GM23338 (cell line): Measurements from ENCODE around the gene ZBTB9. TPM values are rescaled to one million over a fixed set of nuclear protein-coding genes. Genes with fewer than 3 reads are reported as not detected.

Experiments used
- ATAC-seq: fragments of 200-7000 bp; cut with Tn5 transposase; 3 replicates; pipeline ENCODE4 v1.9.1; 2020
- DNase-seq: peaks from one replicate; pipeline ENCODE4 v3.0.0-alpha.2; 2015; ENCODE audit warnings: low spot score
- H2AFZ ChIP-seq: fragments of 200-600 bp; sonication (generic); 2 replicates; pipeline ENCODE4 v1.8.0; 2016; ENCODE audit warnings: antibody characterized with exemption, mild to moderate bottlenecking, moderate library complexity
- H3F3A ChIP-seq: fragments of 200-600 bp; sonication (generic); replicated peaks from 2 replicates; pipeline ENCODE4 v1.8.0; 2017; ENCODE audit warnings: antibody characterized with exemption, mixed run types, low read depth
- H3K27ac ChIP-seq: fragments of 200-600 bp; sonication (generic); 2 replicates; pipeline ENCODE4 v1.6.1; 2016; ENCODE audit warnings: low read depth
- H3K27me3 ChIP-seq: fragments of 200-600 bp; sonication (generic); 2 replicates; pipeline ENCODE4 v1.8.0; 2016; ENCODE audit warnings: mild to moderate bottlenecking, mixed run types, moderate library complexity; ENCODE audit not compliant: insufficient read depth
- H3K36me3 ChIP-seq: fragments of 200-600 bp; sonication (generic); 2 replicates; pipeline ENCODE4 v1.8.0; 2016; ENCODE audit warnings: mild to moderate bottlenecking; ENCODE audit not compliant: insufficient read depth
- H3K4me1 ChIP-seq: fragments of 200-600 bp; sonication (generic); 2 replicates; pipeline ENCODE4 v1.8.0; 2016; ENCODE audit warnings: mild to moderate bottlenecking, moderate library complexity; ENCODE audit not compliant: insufficient read depth
- H3K4me2 ChIP-seq: fragments of 200-600 bp; sonication (generic); 2 replicates; pipeline ENCODE4 v1.7.1; 2017; ENCODE audit warnings: mixed run types
- H3K4me3 ChIP-seq: fragments of 200-600 bp; sonication (generic); 2 replicates; pipeline ENCODE4 v1.6.1; 2016; ENCODE audit warnings: mixed run types
- H3K79me2 ChIP-seq: fragments of 200-600 bp; sonication (generic); replicated peaks from 2 replicates; pipeline ENCODE4 v1.8.0; 2017; ENCODE audit warnings: mild to moderate bottlenecking; ENCODE audit not compliant: insufficient read depth
- H3K9me2 ChIP-seq: fragments of 200-600 bp; sonication (generic); 2 replicates; pipeline ENCODE4 v1.8.0; 2017; ENCODE audit not compliant: insufficient read depth
- H4K20me1 ChIP-seq: fragments of 200-600 bp; sonication (generic); replicated peaks from 2 replicates; pipeline ENCODE4 v1.8.0; 2017; ENCODE audit warnings: mild to moderate bottlenecking; ENCODE audit not compliant: insufficient read depth
- H3K27ac Mint-ChIP-seq: 2 replicates; pipeline ENCODE4 v1.8.0; 2020; ENCODE audit warnings: inconsistent platforms, mild to moderate bottlenecking, moderate library complexity, mixed read lengths
- H3K27me3 Mint-ChIP-seq: 3 replicates; pipeline ENCODE4 v1.8.0; 2022; ENCODE audit warnings: low read depth, mild to moderate bottlenecking, moderate library complexity, mixed read lengths, inconsistent platforms; ENCODE audit not compliant: insufficient read depth, poor library complexity
- H3K36me3 Mint-ChIP-seq: 3 replicates; pipeline ENCODE4 v1.8.0; 2021; ENCODE audit warnings: low read depth, mild to moderate bottlenecking, inconsistent platforms, moderate library complexity, mixed read lengths
- H3K4me1 Mint-ChIP-seq: 3 replicates; pipeline ENCODE4 v1.8.0; 2020; ENCODE audit warnings: mild to moderate bottlenecking, inconsistent platforms, mixed read lengths
- H3K4me3 Mint-ChIP-seq: 3 replicates; pipeline ENCODE4 v1.8.0; 2021; ENCODE audit warnings: moderate library complexity, mild to moderate bottlenecking, inconsistent platforms, mixed read lengths
- H3K9me3 Mint-ChIP-seq: 3 replicates; pipeline ENCODE4 v1.8.0; 2020; ENCODE audit warnings: moderate library complexity, mild to moderate bottlenecking, inconsistent platforms, mixed read lengths
- CREB1 ChIP-seq: fragments of 250-450 bp; sonication (Bioruptor Pico); IDR thresholded peaks from 2 replicates; pipeline ENCODE4 v1.5.0; 2020; ENCODE audit warnings: low read depth, mild to moderate bottlenecking, moderate library complexity
- EZH2 ChIP-seq: fragments of 200-600 bp; sonication (generic); IDR thresholded peaks from one replicate; pipeline ENCODE4 v1.8.0; 2017; ENCODE audit warnings: antibody characterized with exemption, mild to moderate bottlenecking, low read depth; ENCODE audit not compliant: unreplicated experiment
- EZH2phosphoT487 ChIP-seq: fragments of 200-600 bp; sonication (generic); IDR thresholded peaks from one replicate; pipeline ENCODE4 v1.8.1; 2018; ENCODE audit warnings: antibody characterized with exemption; ENCODE audit not compliant: unreplicated experiment
- JUNB ChIP-seq: IDR thresholded peaks from one replicate; pipeline ENCODE4 v1.6.1; 2016; ENCODE audit warnings: antibody characterized with exemption; ENCODE audit not compliant: unreplicated experiment
- STAT1 ChIP-seq: IDR thresholded peaks from one replicate; pipeline ENCODE4 v1.6.1; 2016; ENCODE audit warnings: antibody characterized with exemption; ENCODE audit not compliant: unreplicated experiment
- ZNF114 ChIP-seq: fragments of 250-450 bp; sonication (Bioruptor Pico); IDR thresholded peaks from 2 replicates; pipeline ENCODE4 v1.5.0; 2020; ENCODE audit warnings: mild to moderate bottlenecking, moderate library complexity
- ZNF331 ChIP-seq: fragments of 250-450 bp; sonication (Bioruptor Pico); IDR thresholded peaks from 2 replicates; pipeline ENCODE4 v1.5.0; 2020; ENCODE audit warnings: low read depth, mild to moderate bottlenecking, moderate library complexity
- polyA plus RNA-seq: library from polyadenylated mRNA; unstranded; fragments of >200 nt; fragmentation: Nextera tagmentation; extraction: Ambion mirVana; gene quantifications from 2 replicates; pipeline ENCODE4 v1.2.1, GENCODE V29; 2016
- total RNA-seq: library from RNA; depleted of rRNA; stranded (reverse); fragments of >200 nt; shearing (Covaris generic); gene quantifications from 2 replicates; pipeline ENCODE4 v1.2.3, GENCODE V29; 2014
- TF ChIP-seq, protein P1 (sequence below): IDR thresholded peaks from one replicate; pipeline ENCODE4 v1.6.1; 2018; ENCODE audit warnings: antibody characterized with exemption; ENCODE audit not compliant: unreplicated experiment
- TF ChIP-seq, protein P2 (sequence below), 2 experiments: fragments of 200-600 bp in 1 of 2; sonication (generic) in 1 of 2; conservative IDR thresholded peaks; 2 replicates each; pipeline versions ENCODE4 v1.5.1 to v1.6.1; 2016 to 2017; ENCODE audit warnings: antibody characterized with exemption in 2 of 2, low read depth in 2 of 2, mild to moderate bottlenecking in 2 of 2, moderate library complexity in 1 of 2
- TF ChIP-seq, protein P3 (sequence below): IDR thresholded peaks from 2 replicates; pipeline ENCODE4 v1.6.1; 2016; ENCODE audit warnings: antibody characterized with exemption

Gene ZBTB9
- total and polyA plus RNA-seq, 2 experiments from 2014 or later: 13.5 to 17.9 TPM

DNA sequence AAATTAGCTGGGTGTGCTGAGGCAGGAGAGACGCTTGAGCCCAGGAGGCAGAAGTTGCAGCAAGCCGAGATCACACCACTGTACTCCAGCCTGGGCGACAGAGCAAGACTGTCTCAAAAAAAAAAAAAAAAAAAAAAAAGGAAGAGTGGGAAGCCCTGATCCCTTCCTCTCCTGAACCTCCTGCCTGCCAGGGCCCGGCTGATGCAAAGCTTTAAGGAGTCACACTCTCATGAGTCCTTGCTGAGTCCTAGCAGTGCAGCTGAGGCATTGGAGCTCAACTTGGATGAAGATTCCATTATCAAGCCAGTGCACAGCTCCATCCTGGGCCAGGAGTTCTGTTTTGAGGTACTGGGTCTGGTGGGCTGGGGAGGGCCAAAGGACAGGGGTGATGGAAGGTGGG is 19.4 kb upstream of the ZBTB9 start:
- Mint-ChIP-seq H3K27me3 (peaks cover 20% of the 10 kb centered on the region), H3K36me3 (peaks cover 75% of the 10 kb centered on the region), H3K27ac (peak overlapping the region; percentile 74; the same call in 1 of the 2 replicates), H3K4me1 (peaks cover 44% of the 10 kb centered on the region), H3K4me3 (peak overlapping the region; percentile 28; the same call in 1 of the 3 replicates), H3K9me3 (no peaks in the 10 kb centered on the region; the same call in 2 of the 3 replicates)
- Histone ChIP-seq H3K4me1 (peaks cover 38% of the 10 kb centered on the region), H3K36me3 (peaks cover 38% of the 10 kb centered on the region), H3K79me2 (peaks cover 48% of the 10 kb centered on the region), H3F3A (peaks cover 15% of the 10 kb centered on the region; the same call in 1 of the 2 replicates), H3K4me3 (no peak overlapping the region), H3K9me2 (no peaks in the 10 kb centered on the region), H3K4me2 (no peak overlapping the region), H2AFZ (no peak overlapping the region), H3K27ac (no peak overlapping the region), H4K20me1 (peaks cover 3% of the 10 kb centered on the region; the same call in 1 of the 2 replicates), H3K27me3 (no peaks in the 10 kb centered on the region)
- TF ChIP-seq, protein P1, sequence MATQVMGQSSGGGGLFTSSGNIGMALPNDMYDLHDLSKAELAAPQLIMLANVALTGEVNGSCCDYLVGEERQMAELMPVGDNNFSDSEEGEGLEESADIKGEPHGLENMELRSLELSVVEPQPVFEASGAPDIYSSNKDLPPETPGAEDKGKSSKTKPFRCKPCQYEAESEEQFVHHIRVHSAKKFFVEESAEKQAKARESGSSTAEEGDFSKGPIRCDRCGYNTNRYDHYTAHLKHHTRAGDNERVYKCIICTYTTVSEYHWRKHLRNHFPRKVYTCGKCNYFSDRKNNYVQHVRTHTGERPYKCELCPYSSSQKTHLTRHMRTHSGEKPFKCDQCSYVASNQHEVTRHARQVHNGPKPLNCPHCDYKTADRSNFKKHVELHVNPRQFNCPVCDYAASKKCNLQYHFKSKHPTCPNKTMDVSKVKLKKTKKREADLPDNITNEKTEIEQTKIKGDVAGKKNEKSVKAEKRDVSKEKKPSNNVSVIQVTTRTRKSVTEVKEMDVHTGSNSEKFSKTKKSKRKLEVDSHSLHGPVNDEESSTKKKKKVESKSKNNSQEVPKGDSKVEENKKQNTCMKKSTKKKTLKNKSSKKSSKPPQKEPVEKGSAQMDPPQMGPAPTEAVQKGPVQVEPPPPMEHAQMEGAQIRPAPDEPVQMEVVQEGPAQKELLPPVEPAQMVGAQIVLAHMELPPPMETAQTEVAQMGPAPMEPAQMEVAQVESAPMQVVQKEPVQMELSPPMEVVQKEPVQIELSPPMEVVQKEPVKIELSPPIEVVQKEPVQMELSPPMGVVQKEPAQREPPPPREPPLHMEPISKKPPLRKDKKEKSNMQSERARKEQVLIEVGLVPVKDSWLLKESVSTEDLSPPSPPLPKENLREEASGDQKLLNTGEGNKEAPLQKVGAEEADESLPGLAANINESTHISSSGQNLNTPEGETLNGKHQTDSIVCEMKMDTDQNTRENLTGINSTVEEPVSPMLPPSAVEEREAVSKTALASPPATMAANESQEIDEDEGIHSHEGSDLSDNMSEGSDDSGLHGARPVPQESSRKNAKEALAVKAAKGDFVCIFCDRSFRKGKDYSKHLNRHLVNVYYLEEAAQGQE: no peak
- no peak for TF ChIP-seq CREB1
- TF ChIP-seq, protein P2, sequence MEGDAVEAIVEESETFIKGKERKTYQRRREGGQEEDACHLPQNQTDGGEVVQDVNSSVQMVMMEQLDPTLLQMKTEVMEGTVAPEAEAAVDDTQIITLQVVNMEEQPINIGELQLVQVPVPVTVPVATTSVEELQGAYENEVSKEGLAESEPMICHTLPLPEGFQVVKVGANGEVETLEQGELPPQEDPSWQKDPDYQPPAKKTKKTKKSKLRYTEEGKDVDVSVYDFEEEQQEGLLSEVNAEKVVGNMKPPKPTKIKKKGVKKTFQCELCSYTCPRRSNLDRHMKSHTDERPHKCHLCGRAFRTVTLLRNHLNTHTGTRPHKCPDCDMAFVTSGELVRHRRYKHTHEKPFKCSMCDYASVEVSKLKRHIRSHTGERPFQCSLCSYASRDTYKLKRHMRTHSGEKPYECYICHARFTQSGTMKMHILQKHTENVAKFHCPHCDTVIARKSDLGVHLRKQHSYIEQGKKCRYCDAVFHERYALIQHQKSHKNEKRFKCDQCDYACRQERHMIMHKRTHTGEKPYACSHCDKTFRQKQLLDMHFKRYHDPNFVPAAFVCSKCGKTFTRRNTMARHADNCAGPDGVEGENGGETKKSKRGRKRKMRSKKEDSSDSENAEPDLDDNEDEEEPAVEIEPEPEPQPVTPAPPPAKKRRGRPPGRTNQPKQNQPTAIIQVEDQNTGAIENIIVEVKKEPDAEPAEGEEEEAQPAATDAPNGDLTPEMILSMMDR (conservative IDR thresholded peaks at IDR 0.05; ENCODE audit: low read depth in 2 of 2): no peak
- no peak for TF ChIP-seq EZH2
- TF ChIP-seq STAT1: no peak
- TF ChIP-seq, protein P3, sequence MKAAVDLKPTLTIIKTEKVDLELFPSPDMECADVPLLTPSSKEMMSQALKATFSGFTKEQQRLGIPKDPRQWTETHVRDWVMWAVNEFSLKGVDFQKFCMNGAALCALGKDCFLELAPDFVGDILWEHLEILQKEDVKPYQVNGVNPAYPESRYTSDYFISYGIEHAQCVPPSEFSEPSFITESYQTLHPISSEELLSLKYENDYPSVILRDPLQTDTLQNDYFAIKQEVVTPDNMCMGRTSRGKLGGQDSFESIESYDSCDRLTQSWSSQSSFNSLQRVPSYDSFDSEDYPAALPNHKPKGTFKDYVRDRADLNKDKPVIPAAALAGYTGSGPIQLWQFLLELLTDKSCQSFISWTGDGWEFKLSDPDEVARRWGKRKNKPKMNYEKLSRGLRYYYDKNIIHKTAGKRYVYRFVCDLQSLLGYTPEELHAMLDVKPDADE: no peak
- no peak for ATAC-seq
- no peak for DNase-seq

DNA sequence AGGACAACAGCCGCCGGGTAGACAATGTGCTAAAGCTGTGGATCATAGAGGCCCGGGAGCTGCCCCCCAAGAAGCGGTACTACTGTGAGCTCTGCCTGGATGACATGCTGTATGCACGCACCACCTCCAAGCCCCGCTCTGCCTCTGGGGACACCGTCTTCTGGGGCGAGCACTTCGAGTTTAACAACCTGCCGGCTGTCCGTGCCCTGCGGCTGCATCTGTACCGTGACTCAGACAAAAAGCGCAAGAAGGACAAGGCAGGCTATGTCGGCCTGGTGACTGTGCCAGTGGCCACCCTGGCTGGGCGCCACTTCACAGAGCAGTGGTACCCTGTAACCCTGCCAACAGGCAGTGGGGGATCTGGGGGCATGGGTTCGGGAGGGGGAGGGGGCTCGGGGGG is 16.7 kb upstream of the ZBTB9 start:
- H3K36me3 ChIP-seq: peaks cover 55% of the 10 kb centered on the region
- no peak overlapping the region for H3K27ac ChIP-seq
- H3K4me1 Mint-ChIP-seq: peaks cover 30% of the 10 kb centered on the region
- no peak for TF ChIP-seq CREB1
- no peak for TF ChIP-seq ZNF331 (CRISPR knock-in tag)
- TF ChIP-seq EZH2phosphoT487: no peak
- no peak for TF ChIP-seq ZNF114 (CRISPR knock-in tag)
- no peak for TF ChIP-seq STAT1
- no peak for TF ChIP-seq JUNB

More for the DNA sequence above, 16.7 kb upstream of the ZBTB9 start:
- no peaks in the 10 kb centered on the region; the same call in 2 of the 3 replicates for H3K9me3 Mint-ChIP-seq
- H3K36me3 Mint-ChIP-seq: peaks cover 96% of the 10 kb centered on the region
- H2AFZ ChIP-seq: no peak overlapping the region
- peaks cover 6% of the 10 kb centered on the region; the same call in 1 of the 2 replicates for H3F3A ChIP-seq
- peaks cover 27% of the 10 kb centered on the region for H3K79me2 ChIP-seq
- H3K9me2 ChIP-seq: no peaks in the 10 kb centered on the region
- H3K27me3 ChIP-seq: no peaks in the 10 kb centered on the region
- H3K4me1 ChIP-seq: peaks cover 16% of the 10 kb centered on the region
- no peak overlapping the region for H3K4me3 ChIP-seq
- no peak overlapping the region for H3K27ac Mint-ChIP-seq
- no peak overlapping the region for H3K4me3 Mint-ChIP-seq
- H4K20me1 ChIP-seq: peaks cover 3% of the 10 kb centered on the region; the same call in 1 of the 2 replicates
- no peak overlapping the region for H3K4me2 ChIP-seq
- DNase-seq (no peak), ATAC-seq (no peak)
- peaks cover 17% of the 10 kb centered on the region for H3K27me3 Mint-ChIP-seq
